Thoracic aorta (tissue), 2 donors: ENCODE measurements around the gene CD200. TPM values are rescaled to one million over a fixed set of nuclear protein-coding genes. Genes with fewer than 3 reads are reported as not detected.

Experiments
- ATAC-seq: fragments of 150-250 bp; one replicate; pipeline ENCODE4 v1.8.0; 2017; ENCODE audit warnings: low read depth; ENCODE audit not compliant: insufficient number of reproducible peaks, low FRiP score
- DNase-seq: peaks from one replicate; pipeline ENCODE4 v3.0.0-alpha.2; 2020; ENCODE audit warnings: low spot score
- H3K27ac ChIP-seq, 2 donors: fragments of 200-600 bp; sonication (generic); 1 replicate in 1 of 2; 2 replicates in 1 of 2; pipeline ENCODE4 v1.5.1; 2016; ENCODE audit warnings: mild to moderate bottlenecking in 2 of 2, moderate library complexity in 2 of 2
- H3K27me3 ChIP-seq: fragments of 200-600 bp; sonication (generic); replicated peaks from 2 replicates; pipeline ENCODE4 v1.6.0; 2016; ENCODE audit warnings: mild to moderate bottlenecking; ENCODE audit not compliant: insufficient read depth
- H3K36me3 ChIP-seq: fragments of 200-600 bp; sonication (generic); one replicate; pipeline ENCODE4 v1.5.1; 2016
- H3K4me1 ChIP-seq, 2 donors: fragments of 200-600 bp; sonication (generic); 1 replicate in 1 of 2; 2 replicates in 1 of 2; pipeline versions ENCODE4 v1.5.1 to v1.6.0; 2016; ENCODE audit warnings: low read depth in 2 of 2, mild to moderate bottlenecking in 1 of 2; ENCODE audit not compliant: control insufficient read depth in 1 of 2
- H3K4me3 ChIP-seq: fragments of 200-600 bp; sonication (generic); 2 replicates; pipeline ENCODE4 v1.5.1; 2016; ENCODE audit warnings: mild to moderate bottlenecking
- H3K9me3 ChIP-seq: fragments of 200-600 bp; sonication (generic); 2 replicates; pipeline ENCODE4 v1.5.1; 2016
- CTCF ChIP-seq: fragments of 200-600 bp; sonication (generic); IDR thresholded peaks from one replicate; pipeline ENCODE4 v1.5.1; 2019; ENCODE audit warnings: antibody characterized with exemption
- total RNA-seq, 2 donors: library from RNA; depleted of rRNA; stranded (reverse); fragments of >200 nt; gene quantifications; one replicate each; pipeline versions ENCODE4 v1.1.0 to v1.2.3, GENCODE V29; 2016

Gene CD200
- total RNA-seq, 2 donors from 2014 or later: 22.5 to 42.2 TPM

DNA sequence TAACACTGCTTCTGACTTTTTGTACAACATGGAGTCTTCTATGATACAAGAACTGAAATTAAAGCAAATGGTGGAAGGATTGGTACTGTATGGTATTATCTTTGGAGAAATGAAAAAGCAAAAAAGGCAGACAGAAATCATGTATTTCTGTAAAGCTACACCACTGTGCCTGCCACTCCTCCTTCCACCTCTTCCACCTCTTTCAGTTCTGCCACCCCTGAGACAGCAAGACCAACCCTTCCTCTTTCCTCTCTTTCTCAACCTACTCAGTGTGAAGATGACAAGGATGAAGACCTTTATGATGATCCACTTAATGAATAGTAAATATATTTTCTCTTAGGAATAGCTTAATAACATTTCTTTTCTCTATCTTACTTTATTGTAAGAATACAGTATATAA, 57.0 kb downstream of the CD200 start:
- Histone ChIP-seq H3K27ac (peak overlapping the region; percentile 5 to 44), H3K4me3 (no peak overlapping the region), H3K27me3 (no peaks in the 10 kb centered on the region), H3K4me1 (peaks cover 24 to 37% of the 10 kb centered on the region in 2 donors), H3K36me3 (no peaks in the 10 kb centered on the region), H3K9me3 (no peaks in the 10 kb centered on the region)
- TF ChIP-seq CTCF: no peak
- no peak for ATAC-seq
- DNase-seq: no peak

DNA sequence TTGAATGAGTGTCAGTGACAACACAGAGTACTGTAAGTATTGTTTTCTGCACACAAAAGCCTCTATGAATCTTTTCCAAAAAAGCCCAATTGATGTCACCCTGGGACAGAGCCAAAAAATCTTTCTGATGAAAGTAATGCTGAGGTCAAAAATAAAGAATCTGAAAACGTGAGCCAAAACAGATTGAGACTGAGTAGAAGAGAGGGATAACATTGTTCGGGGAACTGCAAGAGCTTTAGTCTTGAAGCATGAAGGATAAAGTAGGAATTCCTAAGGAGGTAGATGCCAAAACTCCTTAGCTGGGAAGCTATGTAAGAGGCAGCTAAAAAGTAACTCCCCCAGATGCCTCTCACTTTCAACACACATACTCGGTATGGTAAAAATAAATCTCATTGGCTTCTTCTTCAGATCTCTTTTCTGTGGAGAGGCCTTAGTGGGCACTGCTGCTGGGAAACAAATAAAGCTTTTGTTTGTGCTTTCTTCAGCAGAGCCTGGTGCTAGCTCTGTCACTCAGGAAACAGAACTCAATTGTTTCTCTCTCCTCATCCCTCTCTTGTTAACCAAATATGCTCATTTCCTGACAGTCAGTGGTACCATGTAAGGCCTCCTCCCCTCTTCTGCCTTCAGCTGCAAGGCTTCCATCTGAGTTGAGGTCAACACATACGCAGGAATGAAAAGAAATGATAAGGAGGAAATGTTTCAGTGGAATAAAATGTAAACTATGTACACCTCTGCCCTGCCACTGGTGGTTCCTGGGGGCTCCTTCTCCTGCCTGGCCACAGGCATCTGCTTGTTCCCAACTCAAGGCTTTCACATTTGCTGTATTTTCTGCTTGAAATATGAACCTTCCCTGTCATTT, 58.1 kb downstream of the CD200 start:
- Histone ChIP-seq H3K27ac (peak overlapping the region; percentile 96 to 97), H3K4me1 (peaks cover 27 to 48% of the 10 kb centered on the region in 2 donors), H3K27me3 (no peaks in the 10 kb centered on the region), H3K9me3 (no peaks in the 10 kb centered on the region), H3K4me3 (no peak overlapping the region), H3K36me3 (no peaks in the 10 kb centered on the region)
- ATAC-seq (peak; percentile 35), DNase-seq (no peak)
- no peak for TF ChIP-seq CTCF

- DNase-seq (no peak), ATAC-seq (peak; percentile 23)
- TF ChIP-seq CTCF: no peak
- H3K9me3 ChIP-seq: no peaks in the 10 kb centered on the region
- peak overlapping the region; percentile 96 to 97 for H3K27ac ChIP-seq
- H3K27me3 ChIP-seq: no peaks in the 10 kb centered on the region
- peaks cover 27 to 49% of the 10 kb centered on the region in 2 donors for H3K4me1 ChIP-seq
- H3K4me3 ChIP-seq: no peak overlapping the region
- H3K36me3 ChIP-seq: no peaks in the 10 kb centered on the region
These were observed 58.7 kb downstream of the CD200 start for GRCh38 chr3:112391648-112392047.

- Histone ChIP-seq H3K4me3 (no peak overlapping the region), H3K27me3 (no peaks in the 10 kb centered on the region), H3K4me1 (peaks cover 27 to 49% of the 10 kb centered on the region in 2 donors), H3K36me3 (no peaks in the 10 kb centered on the region), H3K9me3 (no peaks in the 10 kb centered on the region), H3K27ac (peak overlapping the region; percentile 96 to 97)
- no peak for TF ChIP-seq CTCF
- ATAC-seq: no peak
- no peak for DNase-seq
These were observed 59.7 kb downstream of the CD200 start for GRCh38 chr3:112392393-112393359.

- H3K4me3 ChIP-seq: no peak overlapping the region
- H3K9me3 ChIP-seq: no peaks in the 10 kb centered on the region
- H3K4me1 ChIP-seq: peaks cover 27 to 49% of the 10 kb centered on the region in 2 donors
- no peak for TF ChIP-seq CTCF
- no peaks in the 10 kb centered on the region for H3K36me3 ChIP-seq
- DNase-seq (no peak), ATAC-seq (no peak)
- H3K27ac ChIP-seq: peak overlapping the region; percentile 96 to 97
- H3K27me3 ChIP-seq: no peaks in the 10 kb centered on the region
These were observed 60.4 kb downstream of the CD200 start for GRCh38 chr3:112393360-112393728.
